HG02623 (cell line): Measurements from ENCODE around the gene RHOA.
"Not testable (repeated sequence)": the region's sequence is repeated elsewhere in the genome, so short reads cannot be mapped to it uniquely, and the experiment has no call there.

Experiments
- ATAC-seq: cut with Tn5 transposase; IDR thresholded peaks from one replicate; pipeline ENCODE4 v1.9.1; 2021; ENCODE audit warnings: moderate library complexity; ENCODE audit not compliant: unreplicated experiment

Gene RHOA

GRCh38 chr3:49371946-49372345 lies 39.8 kb downstream of the RHOA start:
- no peak for ATAC-seq

- ATAC-seq: no peak
These were observed 41.0 kb downstream of the RHOA start for GRCh38 chr3:49370585-49371290.

- no peak for ATAC-seq
These were observed 49.2 kb downstream of the RHOA start for GRCh38 chr3:49362561-49362960.

- ATAC-seq: no peak
These were observed 52.2 kb downstream of the RHOA start for GRCh38 chr3:49359623-49360022.

GRCh38 chr3:49358884-49359225 lies 52.9 kb downstream of the RHOA start:
- ATAC-seq: peak; percentile 4

- ATAC-seq: peak; percentile 89
These were observed 53.4 kb downstream of the RHOA start, which contains the start of gene GPX1 for GRCh38 chr3:49358217-49358883. Gene GPX1 (minus strand): TSS chr3:49358353. CDS start chr3:49358278, 75 bp downstream.

GRCh38 chr3:49357443-49358216 lies 54.1 kb downstream of the RHOA start:
- ATAC-seq: not testable (repeated sequence)

GRCh38 chr3:49357095-49357442 lies 54.7 kb downstream of the RHOA start:
- not testable (repeated sequence) for ATAC-seq

GRCh38 chr3:49352890-49353421 lies 58.8 kb downstream of the RHOA start:
- no peak for ATAC-seq

- ATAC-seq: no peak
These were observed 59.5 kb downstream of the RHOA start for GRCh38 chr3:49352281-49352680.

- ATAC-seq: no peak
These were observed 60.2 kb downstream of the RHOA start for GRCh38 chr3:49351521-49352011.

GRCh38 chr3:49349348-49350114 lies 62.2 kb downstream of the RHOA start:
- no peak for ATAC-seq

GRCh38 chr3:49348361-49348760 lies 63.4 kb downstream of the RHOA start:
- not testable (repeated sequence) for ATAC-seq

GRCh38 chr3:49346797-49347251 lies 65.0 kb downstream of the RHOA start:
- no peak for ATAC-seq

GRCh38 chr3:49343163-49343562 lies 68.6 kb downstream of the RHOA start:
- ATAC-seq: no peak

GRCh38 chr3:49341996-49342395 lies 69.8 kb downstream of the RHOA start:
- ATAC-seq: no peak

GRCh38 chr3:49339941-49340800 lies 71.6 kb downstream of the RHOA start, which contains the start of gene USP4:
Gene USP4 (minus strand): TSS chr3:49340053. CDS start chr3:49340024, 29 bp downstream.
- ATAC-seq: peak; percentile 78

- no peak for ATAC-seq
These were observed 72.2 kb downstream of the RHOA start for GRCh38 chr3:49339581-49339940.

GRCh38 chr3:49333916-49334633 lies 77.7 kb downstream of the RHOA start:
- ATAC-seq: no peak
